Measurements from ENCODE around the gene CORT.
A peak's percentile ranks its signal among the peaks of the same experiment; 100 is the strongest.

CORT gene

DNA sequence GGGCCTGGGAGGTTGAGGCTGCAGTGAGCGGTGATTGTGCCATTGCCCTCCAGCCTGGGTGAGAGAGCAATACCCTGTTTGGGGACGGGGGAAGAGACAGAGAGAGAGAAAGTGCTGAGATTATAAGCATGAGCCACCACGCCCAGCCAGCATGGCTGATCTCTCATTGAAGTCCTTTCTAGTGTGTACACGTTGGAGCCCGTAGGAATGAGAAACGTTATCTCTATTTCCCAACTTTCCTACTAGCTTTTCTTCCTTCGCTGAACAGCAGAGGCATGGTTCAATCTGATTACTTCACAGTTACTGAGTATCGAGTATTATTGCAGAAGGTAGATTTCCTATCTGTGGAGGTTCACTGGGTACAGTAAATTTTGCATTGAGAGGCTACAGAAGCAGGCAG is 29.5 kb downstream of the CORT start:
- H3K36me3 Mint-ChIP-seq (ENCODE audit: low read depth), result peaks cover 4% of the 10 kb centered on the region
- H3K9me3 Mint-ChIP-seq, result no peaks in the 10 kb centered on the region
- no peaks in the 10 kb centered on the region for H3K27me3 Mint-ChIP-seq
- no peak overlapping the region for H3K27ac Mint-ChIP-seq
- no peak overlapping the region for H3K4me3 Mint-ChIP-seq
- H3K4me1 Mint-ChIP-seq (ENCODE audit: low read depth), result peaks cover 21% of the 10 kb centered on the region

DNA sequence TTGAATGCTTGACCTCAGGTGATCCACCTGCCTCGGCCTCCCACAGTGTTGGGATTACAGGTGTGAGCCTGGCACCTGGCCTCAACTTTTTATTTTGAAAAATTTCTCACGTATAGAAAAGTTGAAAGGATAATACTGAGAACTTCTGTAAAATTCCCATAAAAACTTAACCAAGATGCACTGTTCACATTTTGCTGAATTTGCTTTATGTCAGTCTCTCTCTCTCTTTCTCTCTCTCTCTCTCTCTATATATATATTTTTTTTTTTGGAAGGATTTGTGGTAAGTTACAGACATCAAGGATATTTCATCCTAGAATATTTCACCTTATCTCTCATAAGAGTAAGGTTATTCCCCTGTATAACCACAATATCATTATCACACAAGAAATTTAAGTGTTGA is 30.8 kb downstream of the CORT start:
- Mint-ChIP-seq H3K9me3 (no peaks in the 10 kb centered on the region), H3K4me1 (ENCODE audit: low read depth) (peaks cover 20% of the 10 kb centered on the region), H3K4me3 (no peak overlapping the region), H3K27me3 (no peaks in the 10 kb centered on the region), H3K27ac (no peak overlapping the region), H3K36me3 (ENCODE audit: low read depth) (peaks cover 12% of the 10 kb centered on the region)

DNA sequence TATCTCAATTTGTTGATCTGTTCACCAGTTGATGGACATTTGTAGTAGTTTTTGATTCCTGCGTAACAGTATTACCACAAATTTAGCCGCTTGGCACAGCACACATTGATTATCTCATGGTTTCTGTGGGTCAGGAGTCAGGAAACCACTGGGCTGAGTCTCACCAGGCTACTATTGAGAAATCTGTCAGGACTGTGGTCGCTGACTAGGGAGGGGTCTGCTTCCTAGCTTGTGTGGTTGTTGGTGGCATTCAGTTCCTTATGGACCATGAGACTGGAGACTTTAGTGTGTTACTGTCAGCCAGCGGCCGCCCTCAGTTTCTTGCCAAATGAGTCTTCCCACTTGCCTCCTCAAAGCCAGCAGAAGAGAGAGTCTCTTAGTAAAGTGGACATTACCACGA is 34.7 kb downstream of the CORT start:
- Mint-ChIP-seq H3K27me3 (no peaks in the 10 kb centered on the region), H3K27ac (no peak overlapping the region), H3K4me3 (no peak overlapping the region), H3K36me3 (ENCODE audit: low read depth) (peaks cover 23% of the 10 kb centered on the region), H3K9me3 (no peaks in the 10 kb centered on the region), H3K4me1 (ENCODE audit: low read depth) (peaks cover 15% of the 10 kb centered on the region)

DNA sequence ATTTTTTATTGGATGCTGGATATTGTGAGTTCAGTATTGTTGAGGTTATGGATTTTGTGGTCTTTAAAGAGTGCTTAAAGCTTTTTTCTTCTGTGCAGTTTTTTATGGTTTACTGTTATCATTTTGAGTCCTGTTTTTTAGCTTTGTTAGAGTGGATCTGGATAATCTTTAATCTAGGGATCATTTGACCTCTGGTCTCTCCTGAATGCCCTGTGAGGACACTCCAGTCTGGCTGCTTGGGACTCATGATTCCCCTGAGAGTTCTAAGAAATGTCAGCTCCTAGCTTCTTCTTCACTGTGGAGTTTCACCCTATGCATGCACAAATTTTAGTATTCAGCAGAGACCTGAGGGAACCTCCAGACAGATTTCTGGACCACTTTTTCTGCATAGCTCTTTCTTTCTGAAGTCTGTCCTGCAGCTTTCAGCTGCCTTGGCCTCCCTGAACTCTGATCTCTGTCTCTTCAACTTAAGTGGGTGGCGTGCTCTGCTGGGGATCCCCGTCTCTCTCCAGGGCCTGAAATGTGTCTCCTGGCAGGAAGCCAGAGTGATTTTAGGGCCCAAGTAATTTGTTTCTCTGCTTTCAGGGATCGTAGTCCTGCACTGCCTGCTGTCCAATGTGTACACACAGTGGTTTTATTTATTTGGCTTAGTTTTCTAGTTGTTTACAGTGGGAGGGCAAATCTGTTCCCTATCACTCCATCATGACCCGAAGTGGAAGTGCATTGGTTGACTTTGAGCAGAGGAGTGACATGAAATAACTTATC is 39.6 kb downstream of the CORT start:
- Mint-ChIP-seq H3K4me1 (ENCODE audit: low read depth) (peaks cover 23% of the 10 kb centered on the region), H3K4me3 (no peak overlapping the region), H3K27me3 (no peaks in the 10 kb centered on the region), H3K36me3 (ENCODE audit: low read depth) (peaks cover 23% of the 10 kb centered on the region), H3K27ac (no peak overlapping the region), H3K9me3 (no peaks in the 10 kb centered on the region)

DNA sequence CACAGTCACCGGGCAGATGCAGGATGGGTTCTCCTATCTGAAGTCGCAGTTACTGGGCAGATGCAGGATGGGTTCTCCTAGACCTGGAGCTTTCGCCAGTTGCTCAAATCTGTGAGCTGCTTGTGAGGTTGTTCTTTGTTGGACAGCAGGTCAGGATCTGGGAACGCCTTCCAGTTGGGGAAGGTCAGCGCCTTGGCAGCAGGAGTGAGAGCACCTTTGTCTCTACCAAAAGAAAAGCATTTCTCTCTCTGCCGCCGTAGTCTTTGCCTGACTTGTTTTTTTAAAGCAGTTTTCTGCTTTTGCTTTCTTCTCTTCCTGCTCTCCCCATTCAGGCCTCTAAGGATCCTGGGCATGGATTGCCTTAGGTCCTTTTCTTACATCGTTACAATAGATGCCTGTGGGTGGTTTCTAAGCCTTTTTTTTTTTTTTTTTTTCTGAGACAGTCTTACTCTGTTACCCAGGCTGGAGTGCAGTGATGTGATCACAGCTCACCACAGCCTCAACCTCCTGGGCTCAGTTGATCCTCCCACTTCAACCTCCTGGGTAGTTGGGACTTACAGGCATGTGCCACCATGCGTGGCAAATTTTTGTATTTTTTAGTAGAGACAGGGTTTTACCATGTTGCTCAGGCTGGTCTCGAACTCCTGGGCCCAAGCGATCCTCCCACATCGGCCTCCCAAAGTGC is 40.6 kb downstream of the CORT start:
- Mint-ChIP-seq H3K27ac (no peak overlapping the region), H3K4me3 (no peak overlapping the region), H3K27me3 (no peaks in the 10 kb centered on the region), H3K36me3 (ENCODE audit: low read depth) (peaks cover 19% of the 10 kb centered on the region), H3K9me3 (no peaks in the 10 kb centered on the region), H3K4me1 (ENCODE audit: low read depth) (peaks cover 27% of the 10 kb centered on the region)

DNA sequence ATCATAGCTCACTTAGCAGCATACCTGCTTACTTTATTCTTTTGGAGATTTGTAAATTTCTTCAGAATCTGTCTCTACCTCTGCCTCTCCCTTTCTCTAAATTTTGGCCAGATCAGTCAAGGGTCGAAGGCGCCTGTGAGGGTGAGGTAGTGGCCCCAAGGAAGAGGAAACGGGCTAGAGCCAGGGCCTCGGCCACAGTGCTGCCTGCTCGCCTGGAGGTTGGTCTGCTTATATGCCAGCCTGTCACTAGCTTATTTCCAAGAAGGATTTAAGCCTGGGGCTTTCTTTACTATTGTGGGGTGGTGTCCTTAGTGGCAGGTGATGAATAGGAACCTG is 44.6 kb downstream of the CORT start:
- peaks cover 17% of the 10 kb centered on the region for H3K36me3 Mint-ChIP-seq (ENCODE audit: low read depth)
- H3K4me3 Mint-ChIP-seq, result peak overlapping the region; percentile 80
- no peaks in the 10 kb centered on the region for H3K9me3 Mint-ChIP-seq
- peaks cover 56% of the 10 kb centered on the region for H3K4me1 Mint-ChIP-seq (ENCODE audit: low read depth)
- no peak overlapping the region for H3K27ac Mint-ChIP-seq
- H3K27me3 Mint-ChIP-seq, result no peaks in the 10 kb centered on the region

DNA sequence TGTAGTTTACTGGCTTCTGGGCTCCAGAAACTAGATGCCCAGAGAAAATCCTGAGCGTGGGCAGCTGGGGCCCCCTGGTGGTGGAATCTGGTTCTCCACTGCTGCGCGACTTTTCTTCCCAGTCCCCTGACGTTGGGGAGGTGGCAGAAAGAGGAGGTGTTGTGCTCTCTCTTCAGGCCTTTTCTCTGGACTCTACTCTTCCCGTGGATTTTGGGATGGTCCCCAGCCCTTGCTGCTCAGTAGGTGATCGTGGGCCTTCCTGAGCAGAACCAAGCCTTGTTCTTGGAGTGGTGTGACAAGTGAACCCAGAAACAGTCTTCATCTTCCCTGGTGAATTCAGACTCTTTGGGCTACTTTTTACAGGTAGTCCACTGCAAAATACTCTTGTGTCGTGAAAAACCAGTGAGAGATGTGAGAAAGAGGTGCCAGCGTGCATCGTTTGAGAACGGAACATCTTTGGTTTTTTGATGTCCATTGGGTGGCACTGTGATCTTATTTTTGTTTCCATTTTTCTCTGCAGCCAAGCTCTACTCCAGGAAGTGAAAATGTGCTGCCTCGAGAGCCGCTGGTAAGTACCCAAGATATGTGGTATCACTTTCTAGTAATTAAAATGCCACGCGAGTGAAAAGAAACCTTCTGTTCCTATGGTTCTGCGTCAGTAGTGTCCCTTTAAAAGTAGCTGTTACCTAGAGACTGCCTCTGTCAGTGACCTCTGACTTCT is 45.1 kb downstream of the CORT start:
- Mint-ChIP-seq H3K27ac (peak overlapping the region; percentile 89), H3K27me3 (no peaks in the 10 kb centered on the region), H3K9me3 (no peaks in the 10 kb centered on the region), H3K36me3 (ENCODE audit: low read depth) (peaks cover 14% of the 10 kb centered on the region), H3K4me1 (ENCODE audit: low read depth) (peaks cover 51% of the 10 kb centered on the region), H3K4me3 (peak overlapping the region; percentile 80)

DNA sequence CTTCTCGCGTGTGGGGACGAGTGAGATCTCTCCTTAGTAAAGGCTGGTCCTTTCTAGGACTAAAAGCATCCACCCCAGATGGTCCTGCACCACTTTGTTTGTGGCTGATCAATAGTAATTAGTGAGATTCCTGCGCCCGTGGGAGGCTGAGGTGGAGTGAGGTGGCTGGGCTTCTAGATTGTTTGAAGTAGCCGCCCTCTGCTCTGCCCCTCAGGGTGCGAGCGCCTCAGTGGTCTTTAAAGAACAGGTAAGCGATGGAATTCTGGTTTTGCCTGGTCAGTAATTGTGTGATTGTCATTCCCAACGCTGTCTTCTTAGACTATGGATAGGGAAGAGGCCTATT is 45.6 kb downstream of the CORT start:
- H3K27me3 Mint-ChIP-seq, result no peaks in the 10 kb centered on the region
- peak overlapping the region; percentile 80 for H3K4me3 Mint-ChIP-seq
- no peaks in the 10 kb centered on the region for H3K9me3 Mint-ChIP-seq
- H3K4me1 Mint-ChIP-seq (ENCODE audit: low read depth), result peaks cover 51% of the 10 kb centered on the region
- peak overlapping the region; percentile 89 for H3K27ac Mint-ChIP-seq
- H3K36me3 Mint-ChIP-seq (ENCODE audit: low read depth), result peaks cover 13% of the 10 kb centered on the region

DNA sequence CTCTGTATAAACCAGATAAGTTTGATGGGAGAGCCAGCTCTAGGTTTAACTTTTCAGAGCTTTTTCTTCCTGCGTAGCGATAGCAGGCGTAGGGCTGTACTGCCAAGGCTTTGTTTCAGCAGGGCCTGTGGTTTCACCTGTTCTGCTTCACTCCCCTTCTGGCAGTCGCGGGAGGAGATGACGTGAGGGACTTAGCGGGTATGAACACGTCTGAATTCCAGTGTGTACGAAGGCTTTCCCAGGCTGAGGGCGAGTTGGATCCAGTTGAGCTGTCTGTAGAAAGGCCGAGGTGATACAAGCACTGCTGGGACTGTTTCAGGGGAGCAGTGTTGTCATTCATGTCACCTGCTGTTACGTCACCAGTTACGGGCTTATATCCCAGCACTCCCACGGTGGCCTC is 46.1 kb downstream of the CORT start:
- Mint-ChIP-seq H3K27ac (peak overlapping the region; percentile 89), H3K4me1 (ENCODE audit: low read depth) (peaks cover 52% of the 10 kb centered on the region), H3K36me3 (ENCODE audit: low read depth) (peaks cover 13% of the 10 kb centered on the region), H3K27me3 (no peaks in the 10 kb centered on the region), H3K4me3 (peak overlapping the region; percentile 80), H3K9me3 (no peaks in the 10 kb centered on the region)

DNA sequence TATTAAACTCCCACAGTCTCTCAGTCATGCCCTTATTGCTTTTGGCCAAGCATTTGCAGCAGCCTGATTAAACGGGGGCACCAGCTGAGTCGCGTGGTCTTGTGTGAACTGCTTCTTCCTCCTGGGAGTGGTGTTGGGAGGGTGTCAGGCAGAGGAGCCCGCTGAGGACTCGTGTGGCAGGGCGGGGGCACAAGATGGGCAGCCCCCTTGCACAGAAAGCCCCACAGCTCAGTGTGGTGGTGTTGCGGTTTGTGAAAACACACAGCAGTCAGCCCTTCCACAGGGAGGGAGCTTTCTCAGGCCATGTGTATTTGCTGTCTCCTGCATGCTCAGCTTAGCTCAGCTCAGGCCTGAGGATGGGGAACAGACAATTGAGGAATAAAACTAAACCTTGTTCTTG is 47.3 kb downstream of the CORT start:
- Mint-ChIP-seq H3K9me3 (no peaks in the 10 kb centered on the region), H3K4me1 (ENCODE audit: low read depth) (peaks cover 57% of the 10 kb centered on the region), H3K27me3 (no peaks in the 10 kb centered on the region), H3K36me3 (ENCODE audit: low read depth) (peaks cover 13% of the 10 kb centered on the region), H3K4me3 (no peak overlapping the region), H3K27ac (no peak overlapping the region)

DNA sequence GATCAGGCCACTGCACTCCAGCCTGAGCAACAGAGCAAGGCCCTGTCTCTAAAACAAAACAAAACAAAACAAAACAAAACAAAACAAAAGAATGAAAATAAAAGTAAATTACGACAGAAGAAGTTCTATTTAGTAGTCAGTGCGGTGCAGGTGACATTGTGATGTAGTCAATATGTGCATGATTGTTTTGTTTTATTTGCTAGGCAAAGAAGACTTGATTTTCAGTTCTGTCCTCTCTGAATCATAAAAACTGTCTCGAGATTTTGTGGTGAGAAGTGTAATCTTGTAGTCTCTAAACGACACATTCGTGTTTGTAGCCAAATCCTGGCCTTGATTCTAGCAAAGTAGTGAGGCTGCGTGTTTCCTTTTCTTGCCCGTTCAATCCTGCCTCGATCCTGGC is 48.4 kb downstream of the CORT start:
- Mint-ChIP-seq H3K4me3 (no peak overlapping the region), H3K27me3 (no peaks in the 10 kb centered on the region), H3K9me3 (no peaks in the 10 kb centered on the region), H3K36me3 (ENCODE audit: low read depth) (peaks cover 13% of the 10 kb centered on the region), H3K27ac (no peak overlapping the region), H3K4me1 (ENCODE audit: low read depth) (peaks cover 61% of the 10 kb centered on the region)
